HG02885 (cell line): Measurements from ENCODE around the gene ZNF845.
"Not testable (repeated sequence)": the region's sequence is repeated elsewhere in the genome, so short reads cannot be mapped to it uniquely, and the experiment has no call there.

ENCODE experiments used
- ATAC-seq: cut with Tn5 transposase; IDR thresholded peaks from one replicate; pipeline ENCODE4 v1.9.1; 2021; ENCODE audit warnings: mild to moderate bottlenecking; ENCODE audit not compliant: unreplicated experiment, poor library complexity

The ZNF845 gene

GRCh38 chr19:53333463-53334449 lies at the start of gene ZNF845:
Gene ZNF845 (plus strand): TSS chr19:53333749. CDS start chr19:53341308, 7,559 bp downstream.
- ATAC-seq = peak; percentile 96

DNA sequence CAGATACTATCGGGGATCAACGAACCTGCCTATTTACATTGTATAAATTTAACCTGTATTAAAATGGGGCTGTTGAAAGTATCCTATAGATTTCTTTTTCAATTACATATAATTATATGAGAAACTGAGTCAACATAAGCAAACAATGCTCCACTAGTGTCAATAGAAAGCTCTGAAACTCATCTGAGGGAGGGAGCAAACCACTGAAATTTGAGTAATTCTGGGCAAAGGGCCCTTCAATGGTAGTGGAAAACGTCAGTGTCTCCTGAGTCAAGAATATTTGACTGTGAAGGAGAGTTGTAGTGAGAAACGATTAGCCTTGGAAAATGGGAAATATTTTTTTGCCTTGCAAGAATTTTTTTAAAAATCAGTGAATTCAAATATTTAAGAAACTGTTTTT lies 48.5 kb upstream of the ZNF845 start:
- ATAC-seq = no peak

GRCh38 chr19:53290758-53291549 lies 42.6 kb upstream of the ZNF845 start:
- no peak for ATAC-seq

DNA sequence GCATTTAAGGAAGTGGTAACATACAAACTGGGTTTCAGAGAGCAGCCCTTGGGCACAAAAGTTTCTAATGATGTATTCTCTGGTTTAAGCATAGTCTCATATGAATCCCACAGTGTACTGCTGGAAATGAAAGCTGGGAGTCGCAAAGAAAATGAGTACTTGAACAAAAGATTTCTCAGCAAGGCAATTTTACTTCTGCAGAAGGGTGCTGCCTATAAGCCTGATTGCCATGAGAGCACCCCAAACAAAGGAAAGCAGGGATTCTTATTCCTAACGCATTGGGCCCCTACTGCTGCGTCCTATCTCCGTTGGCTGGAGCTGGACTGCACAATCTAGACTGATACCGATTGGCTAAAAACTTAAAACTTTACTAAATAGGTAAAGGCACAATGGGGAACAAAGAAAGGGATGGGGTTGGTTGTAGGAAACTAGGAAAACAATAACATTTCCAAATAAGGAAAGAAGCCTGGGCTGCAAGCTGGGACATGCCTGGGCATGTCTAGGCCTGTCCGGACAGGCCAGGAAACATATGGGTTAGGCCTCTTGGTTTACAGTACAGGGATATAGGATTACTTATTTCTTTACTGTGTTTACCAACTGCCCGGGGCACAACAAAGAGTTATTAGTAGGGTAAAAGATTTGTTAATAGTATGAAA lies 38.6 kb upstream of the ZNF845 start:
- ATAC-seq = no peak

DNA sequence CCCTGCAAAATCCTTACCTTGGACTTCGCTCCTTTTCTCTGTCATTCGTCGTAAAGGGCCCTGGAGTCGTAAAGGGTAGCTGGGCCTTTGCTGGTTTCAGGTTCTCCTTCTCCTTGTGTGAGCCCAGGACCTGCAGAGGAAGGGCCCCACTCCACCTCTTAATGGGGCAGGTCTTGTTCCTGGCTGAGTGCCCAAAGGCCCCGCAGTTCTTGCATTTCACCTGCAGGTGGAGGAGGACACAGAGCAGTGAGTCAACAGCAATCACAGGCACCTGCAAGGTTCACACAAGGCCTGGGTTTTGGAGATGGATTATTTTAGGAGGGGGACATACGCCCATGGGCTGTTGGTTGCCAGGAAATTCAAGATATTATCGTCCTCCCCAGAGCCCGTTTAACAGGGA lies 32.2 kb upstream of the ZNF845 start:
- not testable (repeated sequence) for ATAC-seq

DNA sequence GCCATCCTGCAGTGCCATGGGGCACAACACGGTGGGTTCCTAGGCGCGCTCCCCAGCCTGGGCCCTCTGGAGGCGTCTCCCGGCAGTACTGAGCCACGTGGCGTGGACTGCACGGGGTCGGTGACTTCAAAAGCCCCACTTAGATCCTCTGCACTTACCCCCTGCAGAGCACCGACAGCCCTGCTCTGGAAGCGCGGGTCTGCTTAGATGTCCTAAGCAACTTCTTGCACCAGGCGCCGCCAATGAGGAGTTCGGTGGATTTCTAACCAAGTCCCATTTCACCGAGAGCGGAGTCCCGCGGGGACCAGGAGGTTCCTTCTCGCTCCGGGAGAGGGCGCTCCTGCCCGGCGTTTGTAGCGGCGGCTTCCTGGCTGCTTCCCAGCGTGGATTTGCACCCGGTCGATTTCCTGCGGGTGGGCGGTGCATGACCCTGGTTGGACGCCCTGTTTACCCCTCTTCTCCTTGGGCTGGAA lies 25.2 kb upstream of the ZNF845 start:
- ATAC-seq = no peak

- ATAC-seq = no peak
Observed at GRCh38 chr19:53311044-53311443, 22.5 kb upstream of the ZNF845 start.

- ATAC-seq = no peak
Observed at GRCh38 chr19:53311897-53312296, 21.7 kb upstream of the ZNF845 start.

DNA sequence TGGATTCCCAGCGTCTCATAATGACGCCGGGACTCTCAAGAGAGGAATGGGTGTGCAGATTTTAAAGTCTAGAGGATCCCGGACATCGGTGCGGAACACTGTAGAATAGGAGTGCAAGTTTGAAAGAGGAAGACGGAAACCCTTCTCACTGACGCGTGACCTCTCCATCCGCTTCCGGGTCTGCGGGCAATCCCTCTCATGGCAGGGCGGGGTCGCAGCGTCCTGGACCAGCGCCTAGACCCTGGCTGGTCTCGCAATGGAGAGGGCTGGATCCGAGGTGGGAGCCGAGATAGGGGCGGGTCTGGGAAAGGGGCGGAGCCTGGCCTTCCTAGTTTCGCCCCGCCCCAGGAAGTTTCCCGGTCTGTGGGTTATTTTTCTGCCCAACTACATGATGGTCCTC lies 4.6 kb upstream of the ZNF845 start:
- ATAC-seq = no peak

GRCh38 chr19:53332484-53332883 lies 1.1 kb upstream of the ZNF845 start:
- no peak for ATAC-seq

DNA sequence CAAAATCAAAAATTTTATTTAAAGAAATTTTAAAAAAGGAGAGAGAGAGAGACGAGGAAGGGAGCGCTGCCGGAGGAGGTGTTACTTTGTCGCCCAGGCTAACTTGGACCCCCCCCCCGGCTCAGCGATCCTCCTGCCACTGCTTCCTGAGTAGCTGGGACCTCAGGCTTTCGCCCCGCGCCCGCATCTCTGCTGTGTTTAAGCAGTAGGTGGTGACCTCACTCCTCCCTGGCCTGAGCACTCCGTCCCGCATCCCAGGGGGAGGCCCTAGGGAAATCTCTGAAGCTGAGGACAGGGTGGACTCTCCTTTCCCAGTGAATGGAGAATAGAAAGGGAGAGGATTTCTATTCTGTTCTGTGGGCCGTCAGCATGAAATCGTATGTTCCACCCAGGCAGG lies 485 bp upstream of the ZNF845 start:
- no peak for ATAC-seq

DNA sequence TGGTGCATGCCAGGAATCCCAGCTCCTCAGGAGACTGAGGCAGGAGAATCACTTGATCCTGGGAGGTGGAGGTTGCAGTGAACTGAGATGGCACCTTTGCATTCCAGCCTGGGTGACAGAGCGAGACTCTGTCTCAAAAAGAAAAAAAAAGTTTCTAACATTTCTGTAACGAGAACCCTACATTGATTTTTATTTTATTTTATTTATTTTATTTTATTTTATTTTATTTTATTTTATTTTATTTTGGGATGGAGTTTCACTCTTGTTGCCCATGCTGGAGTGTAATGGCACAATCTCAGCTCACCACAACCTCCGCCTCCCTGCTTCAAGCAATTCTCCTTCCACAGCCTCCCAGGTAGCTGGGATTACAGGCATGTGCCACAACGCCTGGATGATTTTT lies 10.9 kb downstream of the ZNF845 start:
- ATAC-seq = not testable (repeated sequence)

- no peak for ATAC-seq
Observed at GRCh38 chr19:53355739-53356138, 22.2 kb downstream of the ZNF845 start.

GRCh38 chr19:53357821-53358581 lies 24.5 kb downstream of the ZNF845 start:
- ATAC-seq = no peak

DNA sequence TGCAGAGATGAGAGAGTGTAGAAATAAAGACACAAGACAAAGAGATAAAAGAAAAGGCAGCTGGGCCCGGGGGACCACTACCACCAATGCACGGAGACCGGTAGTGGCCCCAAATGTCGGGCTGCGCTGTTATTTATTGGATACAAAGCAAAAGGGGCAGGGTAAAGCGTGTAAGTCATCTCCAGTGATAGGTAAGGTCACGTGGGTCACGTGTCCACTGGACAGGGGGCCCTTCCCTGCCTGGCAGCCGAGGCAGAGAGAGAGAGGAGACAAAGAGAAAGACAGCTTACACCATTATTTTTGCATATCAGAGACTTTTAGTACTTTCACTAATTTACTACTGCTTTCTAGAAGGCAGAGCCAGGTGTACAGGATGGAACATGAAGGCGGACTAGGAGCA lies 26.5 kb downstream of the ZNF845 start:
- not testable (repeated sequence) for ATAC-seq

- peak; percentile 86 for ATAC-seq
Observed at GRCh38 chr19:53365134-53365898, 31.8 kb downstream of the ZNF845 start, which contains the start of gene ZNF525. Gene ZNF525 (plus strand): TSS chr19:53365705. CDS start chr19:53372282, 6,577 bp downstream.

DNA sequence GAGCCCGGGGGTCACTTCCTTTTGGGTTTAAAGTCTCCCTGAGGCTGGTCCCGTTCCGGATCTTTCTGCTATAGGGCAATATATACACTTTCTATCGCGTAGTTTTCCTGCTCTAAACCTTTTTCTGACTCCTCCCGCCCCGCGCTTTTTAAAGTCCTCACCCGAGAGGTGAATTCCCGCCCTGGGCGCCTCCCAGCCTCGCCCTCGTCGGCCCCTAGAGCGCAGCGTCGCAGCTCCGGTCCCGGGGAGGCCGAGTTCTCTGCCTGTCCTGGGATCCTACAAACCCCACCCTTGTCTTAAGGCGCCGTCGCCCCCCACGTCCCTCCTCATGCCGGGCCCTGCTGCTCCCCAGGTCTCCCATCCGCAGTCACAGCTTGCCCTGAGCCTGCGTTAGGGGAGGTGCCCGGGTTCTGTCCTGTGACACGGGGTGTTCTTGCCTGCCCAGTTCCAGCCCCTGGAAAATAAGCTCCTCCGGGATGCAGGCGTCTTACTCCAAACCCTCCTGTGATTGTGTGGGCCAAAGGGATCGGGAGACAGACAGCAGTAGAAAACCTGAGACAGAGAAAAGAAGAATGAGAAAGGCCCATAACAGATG lies 32.4 kb downstream of the ZNF845 start:
- ATAC-seq = peak; percentile 31

DNA sequence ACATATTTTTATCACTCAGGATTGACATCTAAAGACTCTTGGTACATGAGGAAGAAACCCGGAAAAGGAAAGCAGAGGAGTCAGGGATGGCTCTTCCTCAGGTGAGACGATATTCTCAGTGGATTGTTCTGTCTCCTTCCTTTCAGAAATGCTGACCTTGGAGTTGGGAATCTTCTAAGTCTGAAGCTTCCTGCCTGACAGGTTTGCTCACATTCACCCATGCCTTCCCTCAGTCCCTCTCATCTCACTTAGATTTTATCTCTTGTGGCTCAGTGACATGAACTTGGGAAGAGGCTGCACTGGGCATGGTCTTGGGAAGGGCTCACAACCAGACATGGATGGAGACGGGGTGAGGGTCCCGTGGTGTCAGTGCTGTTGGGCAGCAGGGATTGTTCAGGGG lies 38.6 kb downstream of the ZNF845 start:
- no peak for ATAC-seq

DNA sequence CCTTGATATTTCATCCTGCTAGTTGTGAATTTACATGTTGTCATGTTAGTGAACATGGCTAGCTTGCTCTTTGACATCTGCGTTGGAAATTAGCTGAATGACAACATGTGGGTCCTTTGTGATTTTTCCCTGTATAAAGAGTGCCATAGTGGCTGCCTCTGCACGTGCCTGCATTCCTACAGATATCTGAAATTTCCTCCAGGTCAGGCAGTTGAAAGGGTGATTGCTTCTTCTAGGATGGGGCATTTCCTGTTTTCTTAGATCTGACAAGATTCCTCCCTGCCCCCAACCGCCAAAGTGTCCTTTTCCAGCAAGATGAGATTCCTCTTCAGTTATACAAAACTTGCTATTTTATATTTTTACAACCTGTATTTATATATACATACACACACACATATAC lies 40.7 kb downstream of the ZNF845 start:
- no peak for ATAC-seq
